Measurements from ENCODE around the gene GNB2. TPM values are rescaled to one million over a fixed set of nuclear protein-coding genes. Genes with fewer than 3 reads are reported as not detected.

GNB2 gene
- total and polyA plus RNA-seq, 2 of the 13 experiments (the other 11 are each of a cell fraction or from before 2014, with no cell fraction given), result 48.3 to 67.1 TPM

DNA sequence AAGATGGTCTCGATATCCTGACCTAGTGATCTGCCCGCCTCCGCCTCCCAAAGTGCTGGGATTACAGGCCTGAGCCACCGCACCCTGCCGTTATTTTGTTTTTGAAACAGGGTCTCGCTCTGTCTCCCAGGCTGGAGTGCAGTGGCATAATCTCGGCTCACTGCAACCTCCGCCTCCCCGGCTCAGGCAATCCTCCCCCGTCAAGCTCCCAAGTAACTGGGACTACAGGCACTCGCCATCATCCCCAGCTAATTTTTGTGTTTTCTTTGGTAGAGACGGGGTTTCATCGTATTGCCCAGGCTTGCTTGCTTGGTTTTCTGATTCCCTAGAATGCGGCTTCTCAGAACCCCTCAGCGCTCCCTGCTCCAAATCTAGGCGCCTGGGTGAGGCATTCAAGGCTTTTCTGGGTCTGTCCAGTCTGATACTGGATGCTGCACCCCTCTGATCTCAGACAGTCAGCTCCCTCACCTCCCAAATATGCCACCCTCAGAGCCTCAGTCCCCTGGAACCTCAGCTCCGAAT is 33.5 kb upstream of the GNB2 start:
- Histone ChIP-seq H3K4me3 (replicated peaks in 1 of 3; ENCODE audit: insufficient read depth in 1 of 3, low read depth in 2 of 3, low read length in 3 of 3) (peak overlapping the region in 1 of 3 experiments; percentile 84; a peak in 1 of 6 replicates), H2AFZ (ENCODE audit: low read length) (no peak overlapping the region), H3K9ac (ENCODE audit: insufficient read depth, low read depth, low read length) (no peak overlapping the region), H3K4me1 (ENCODE audit: insufficient read depth, low read length) (peaks cover 41% of the 10 kb centered on the region), H3K79me2 (ENCODE audit: insufficient read depth, low read length) (no peaks in the 10 kb centered on the region), H3K9me3 (ENCODE audit: low read length) (no peaks in the 10 kb centered on the region), H3K4me2 (ENCODE audit: low read depth, low read length) (peak overlapping the region; percentile 97), H3K27me3 (ENCODE audit: control insufficient read depth in 1 of 2, insufficient read depth in 2 of 2, low read length in 2 of 2) (peaks cover 0 to 2% of the 10 kb centered on the region in 2 experiments; a peak in 2 of 5 replicates), H4K20me1 (ENCODE audit: insufficient read depth, low read length) (no peaks in the 10 kb centered on the region), H3K36me3 (replicated peaks in 1 of 2; ENCODE audit: control insufficient read depth in 1 of 2, insufficient read depth in 2 of 2, low read length in 2 of 2) (no peaks in the 10 kb centered on the region), H3K27ac (ENCODE audit: extremely low read length, insufficient read depth, low read length) (peak overlapping the region; percentile 88)
- intact Hi-C loops (cut with micrococcal nuclease; ENCODE audit: unreplicated experiment) (no loop called here), in situ Hi-C loops (cut with HindIII; ENCODE audit: extremely low pct_ligation_motif_present, low pct_unique_long_range_greater_than_20kb) (no loop called here)
- no TSS peak for BruUV-seq (replicated peaks)
- CTCF ChIA-PET (ENCODE audit: low intra/inter-chr PET ratio, low total read pairs), result no interaction called here
- no peak for FAIRE-seq
- TF ChIP-seq WIZ (CRISPR knock-in tag; IDR thresholded peaks at IDR 0.05) (no peak), NBN (conservative IDR thresholded peaks at IDR 0.05) (no peak), KLF13 (CRISPR knock-in tag; IDR thresholded peaks at IDR 0.05) (no peak), HOXA9 (CRISPR knock-in tag; IDR thresholded peaks at IDR 0.05; ENCODE audit: borderline replicate concordance) (no peak), ZZZ3 (CRISPR knock-in tag; IDR thresholded peaks at IDR 0.05; ENCODE audit: borderline replicate concordance) (no peak), FOXO4 (CRISPR knock-in tag; conservative IDR thresholded peaks at IDR 0.05) (0 out of 2 replicates have a peak, but pooled peaks have one; percentile 11), ZSCAN9 (CRISPR knock-in tag; IDR thresholded peaks at IDR 0.05; ENCODE audit: borderline replicate concordance) (no peak), ZNF746 (CRISPR knock-in tag; IDR thresholded peaks at IDR 0.05) (no peak)
- ATAC-seq, result no peak
- no peak for DNase-seq (ENCODE audit: low spot score)
- POLR2A ChIA-PET, result interaction anchor here (1.3 to 1.7 kb wide), 2 partner anchors 18 to 42 kb away, joined by 4 read pairs; no protein-coding TSS in a partner anchor
- 93% methylated on average over 16 of the region's 17 CpGs for WGBS (ENCODE audit: low lambda C conversion rate)
